ENCODE results near the gene NCAPG2. TPM values are rescaled to one million over a fixed set of nuclear protein-coding genes. Genes with fewer than 3 reads are reported as not detected.

NCAPG2 gene
- total RNA-seq, 1 donor from 2014 or later = 6.4 TPM

DNA sequence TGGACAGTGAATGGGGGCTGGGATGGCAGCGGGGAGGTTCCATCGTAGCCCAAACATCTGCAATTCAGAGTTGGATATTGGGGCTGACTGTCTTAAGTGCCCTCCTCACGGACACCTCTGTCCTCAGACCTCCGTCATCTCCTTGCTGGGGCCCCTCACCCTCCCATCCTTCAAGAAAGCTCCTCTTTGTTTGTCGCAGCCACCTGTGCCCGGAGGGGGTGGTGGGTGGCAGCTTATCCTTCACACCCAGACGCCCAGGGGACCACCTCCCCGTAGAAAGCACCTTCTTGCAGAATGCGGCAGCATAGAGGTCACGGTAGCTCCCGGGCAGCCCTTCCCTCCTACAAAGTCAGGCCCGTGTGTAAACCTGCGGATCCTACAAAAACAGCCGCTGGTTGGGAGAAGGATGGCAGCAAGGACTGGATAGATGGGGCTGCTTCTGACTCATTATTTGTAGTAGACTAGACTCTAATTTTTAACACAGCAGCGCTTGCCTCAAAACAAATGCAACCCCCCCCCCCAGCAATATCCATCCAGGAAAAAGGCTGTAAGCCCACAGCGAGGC lies 115.6 kb downstream of the NCAPG2 start:
- no peak for ATAC-seq
- intact Hi-C loops (cut with DNase I) = no loop called here
- DNase-seq (ENCODE audit: missing footprints) = no peak

DNA sequence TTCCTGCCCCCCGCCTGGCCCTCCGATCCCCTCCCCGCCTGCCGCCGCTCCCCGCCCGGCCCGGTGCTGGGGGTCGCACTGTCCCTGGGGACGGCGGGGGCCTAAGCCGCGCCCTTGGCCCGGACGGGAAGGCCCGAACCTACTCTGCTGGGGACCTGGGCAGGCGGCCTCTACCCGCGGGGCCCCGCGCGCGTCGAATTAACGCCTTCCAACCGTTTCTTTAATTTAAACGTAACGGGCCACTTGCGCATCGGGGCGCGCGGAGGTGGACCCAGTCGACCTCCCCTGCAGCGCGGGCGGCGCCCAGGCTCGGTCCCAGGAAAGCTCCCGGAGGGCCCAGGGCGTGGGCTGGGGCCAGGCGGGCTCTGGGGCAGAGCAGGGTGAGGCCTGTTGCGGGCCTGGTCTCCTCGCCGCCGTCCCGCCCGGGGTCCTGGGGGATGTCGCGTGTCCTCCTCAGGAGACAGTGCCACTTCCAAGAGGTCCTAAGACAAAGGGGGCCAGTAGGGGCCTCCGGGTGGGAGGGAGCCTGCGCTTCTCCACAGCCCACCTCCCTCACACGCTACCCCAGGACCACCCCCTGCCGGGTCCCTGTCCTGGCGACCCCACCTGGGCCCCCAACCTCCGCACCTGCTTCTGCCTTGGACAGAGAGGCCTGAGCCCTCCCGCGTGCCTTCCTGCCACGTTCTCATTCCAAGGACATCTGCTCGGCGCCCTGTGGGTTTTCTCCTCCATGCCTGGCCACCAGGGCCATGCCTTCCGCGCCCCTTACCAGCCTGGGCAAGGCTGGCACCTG lies 116.3 kb downstream of the NCAPG2 start:
- ATAC-seq = peak; percentile 15
- intact Hi-C loops (cut with DNase I) = no loop called here
- no peak for DNase-seq (ENCODE audit: missing footprints)

DNA sequence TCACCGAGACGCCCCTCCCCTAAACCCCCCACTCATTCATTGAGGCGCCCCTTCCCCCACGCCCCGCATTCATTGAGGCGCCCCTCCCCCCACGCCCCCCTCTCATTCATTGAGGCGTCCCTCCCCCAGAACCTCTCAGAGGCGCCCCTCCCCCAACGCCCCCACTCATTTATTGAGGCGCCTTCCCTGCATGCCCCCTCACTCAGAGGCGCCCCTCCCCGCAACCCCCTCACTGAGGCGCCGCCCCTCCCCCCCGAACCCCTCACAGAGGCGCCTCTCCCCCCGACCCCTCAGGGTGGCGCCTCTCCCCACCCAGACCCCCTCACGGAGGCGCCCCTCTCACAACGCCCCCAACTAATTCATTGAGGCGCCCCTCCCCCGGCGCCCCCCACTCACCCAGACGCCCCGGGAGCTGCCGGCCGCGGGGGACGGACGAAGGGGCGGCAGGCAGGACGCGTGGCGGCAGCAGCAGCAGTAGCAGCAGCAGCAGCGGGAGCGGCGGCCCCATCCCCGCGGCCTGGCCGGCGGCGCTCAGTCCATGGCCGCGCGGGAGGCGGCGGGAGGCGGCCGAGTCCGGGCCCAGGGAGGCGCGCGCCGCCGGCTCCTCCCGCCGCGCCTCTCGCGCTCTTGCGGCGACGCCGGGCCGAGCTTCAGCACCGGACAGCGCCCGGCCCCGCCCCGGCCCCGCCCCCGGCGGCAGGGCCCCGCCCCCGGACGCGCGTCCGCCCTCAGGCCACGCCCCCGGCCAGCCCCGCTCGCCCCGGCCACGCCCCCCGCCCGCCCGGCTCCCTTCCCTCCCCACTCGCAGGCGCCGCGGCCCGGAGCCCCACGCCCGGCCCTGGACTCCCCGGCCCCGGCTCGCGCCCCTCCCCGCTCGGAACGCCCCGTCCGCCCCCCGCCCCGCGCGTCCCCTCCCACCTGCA lies 117.2 kb downstream of the NCAPG2 start, which contains the start of gene PTPRN2:
TSS of gene PTPRN2 (minus strand) at position 662 of the 923 bp plus-strand sequence.
- ATAC-seq (peak; percentile 92), DNase-seq (ENCODE audit: missing footprints) (peak; percentile 76)
- intact Hi-C loops (cut with DNase I) = no loop called here

DNA sequence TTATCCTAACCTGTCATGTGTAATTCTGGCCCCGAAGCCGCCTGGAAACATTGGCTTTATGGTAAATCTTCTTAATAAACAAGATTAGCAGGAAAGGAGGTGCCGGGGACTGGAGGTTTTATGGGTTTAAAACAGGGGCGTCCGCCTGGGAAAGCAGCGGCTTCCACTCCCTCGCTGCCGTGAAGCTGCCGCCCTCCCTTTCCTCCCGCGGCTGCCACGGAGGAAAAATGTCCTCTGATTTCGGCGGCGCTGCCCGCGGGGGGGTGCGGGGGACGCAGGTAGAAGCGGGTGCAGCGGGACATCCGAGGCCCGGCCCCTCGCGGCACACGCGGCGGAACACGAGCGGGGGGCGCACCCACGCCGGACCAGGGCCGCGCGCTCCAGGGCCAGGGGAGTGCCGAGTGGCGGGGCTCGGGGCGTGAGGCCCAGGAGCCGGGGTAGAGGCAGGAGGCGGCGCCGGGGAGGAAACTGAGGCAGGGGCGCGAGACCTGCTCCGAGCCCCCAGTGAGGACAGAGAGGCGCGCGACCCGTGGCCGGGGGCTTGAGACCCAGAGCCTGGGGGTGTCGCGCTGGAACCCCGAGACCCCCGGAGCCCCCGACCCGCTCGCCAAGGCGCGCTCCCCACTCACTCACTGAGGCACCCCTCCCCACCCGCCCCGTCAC lies 118.0 kb downstream of the NCAPG2 start:
- no peak for DNase-seq (ENCODE audit: missing footprints)
- no peak for ATAC-seq

DNA sequence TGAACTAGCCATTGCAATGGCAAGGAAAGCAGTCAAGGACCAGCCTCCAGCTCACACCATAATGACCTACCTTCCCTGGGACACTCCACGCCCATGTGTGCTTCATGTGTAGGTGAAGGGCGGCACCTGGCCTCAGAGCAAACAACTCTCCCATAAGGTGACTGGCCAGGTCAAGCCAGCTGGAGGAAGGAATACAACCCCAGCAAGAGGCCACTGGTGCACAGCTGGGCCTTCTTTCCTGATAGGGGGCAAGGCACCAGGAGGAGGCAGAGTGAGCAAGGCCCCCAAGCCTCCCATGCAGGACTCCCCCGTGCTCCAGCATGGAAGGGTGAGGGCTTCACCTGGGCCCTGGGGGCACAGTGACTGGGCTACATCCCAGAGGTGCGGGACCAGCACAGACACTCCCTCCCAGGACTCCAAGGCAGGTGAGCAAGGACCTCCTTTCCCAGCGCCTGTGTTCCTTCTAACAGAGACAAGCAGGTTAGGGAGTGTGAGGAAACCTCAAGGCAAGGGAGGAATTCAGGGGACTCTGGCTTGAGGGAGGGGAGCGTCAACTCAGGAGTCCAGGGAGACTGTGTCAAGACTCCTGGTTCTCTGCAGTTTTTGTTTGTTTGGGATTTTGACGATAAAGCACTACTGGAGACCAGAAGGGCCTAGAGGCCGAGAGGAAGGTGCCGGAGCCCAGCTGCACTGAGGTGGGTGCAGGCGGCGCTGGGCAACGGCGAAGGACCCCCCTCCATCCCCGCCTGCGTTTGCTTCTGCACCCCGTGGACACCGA lies 118.7 kb downstream of the NCAPG2 start:
- ATAC-seq = no peak
- intact Hi-C loops (cut with DNase I) = no loop called here
- no peak for DNase-seq (ENCODE audit: missing footprints)

More for the DNA sequence above, 118.0 kb downstream of the NCAPG2 start:
- intact Hi-C loops (cut with DNase I) = no loop called here

DNA sequence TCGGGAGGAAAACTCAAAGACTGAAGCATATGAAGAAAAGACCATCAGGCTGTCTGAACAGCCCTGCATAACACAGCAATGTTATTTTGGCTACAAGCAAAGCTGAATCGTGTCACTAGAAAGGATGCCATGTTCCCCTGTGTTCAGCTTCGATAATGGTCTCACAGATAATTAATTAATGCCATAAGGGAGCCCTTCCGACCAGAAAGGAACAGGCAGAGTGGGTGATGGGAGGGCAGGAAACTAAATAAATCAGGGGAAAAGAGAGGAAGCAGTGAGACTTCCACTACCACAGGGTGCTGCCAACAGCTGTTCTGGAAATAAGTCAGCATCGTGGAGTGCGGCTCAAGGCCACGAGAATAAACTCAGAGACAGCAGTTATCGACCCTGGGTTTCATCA lies 120.2 kb downstream of the NCAPG2 start:
- ATAC-seq (no peak), DNase-seq (ENCODE audit: missing footprints) (no peak)
- intact Hi-C loops (cut with DNase I) = no loop called here

DNA sequence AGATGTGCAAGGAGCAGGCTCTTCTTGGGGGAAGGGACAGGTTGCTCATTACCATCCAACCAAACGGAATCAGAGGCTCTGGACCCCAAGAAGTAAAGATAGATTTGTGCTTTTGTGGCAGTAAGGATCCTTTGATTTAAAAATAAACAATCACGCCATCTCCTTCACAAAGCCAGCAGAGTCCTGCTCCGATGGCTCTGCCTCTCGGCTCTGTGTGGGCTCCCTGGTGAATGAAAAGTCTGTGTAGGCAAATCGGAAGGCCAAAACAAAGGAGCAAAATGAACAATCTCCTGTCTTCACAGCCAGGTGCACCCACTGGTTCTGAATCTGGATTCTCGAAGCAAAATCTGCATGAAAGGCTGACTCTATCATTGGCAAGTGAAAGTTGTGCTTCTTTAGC lies 120.8 kb downstream of the NCAPG2 start:
- intact Hi-C loops (cut with DNase I) = no loop called here
- no peak for DNase-seq (ENCODE audit: missing footprints)
- ATAC-seq = no peak

DNA sequence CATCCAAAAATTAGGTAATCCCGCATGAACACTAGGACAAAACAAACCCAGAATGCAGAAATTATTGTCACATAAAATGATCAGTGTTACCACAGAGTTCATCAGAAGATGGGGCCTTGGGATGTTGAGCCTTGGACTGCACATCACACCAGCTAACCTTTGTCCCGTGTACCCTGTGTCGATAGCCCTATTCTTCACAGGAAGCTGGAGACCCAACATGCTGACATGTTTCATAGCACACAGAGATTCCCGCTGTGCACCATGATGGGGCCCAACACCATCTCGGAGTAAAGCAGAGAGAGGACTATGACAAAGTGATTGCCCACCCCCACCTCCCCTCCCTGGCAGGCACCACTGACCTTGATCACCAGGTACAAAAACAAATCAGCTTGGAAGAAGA lies 121.5 kb downstream of the NCAPG2 start:
- intact Hi-C loops (cut with DNase I) = no loop called here
- DNase-seq (ENCODE audit: missing footprints) = no peak

DNA sequence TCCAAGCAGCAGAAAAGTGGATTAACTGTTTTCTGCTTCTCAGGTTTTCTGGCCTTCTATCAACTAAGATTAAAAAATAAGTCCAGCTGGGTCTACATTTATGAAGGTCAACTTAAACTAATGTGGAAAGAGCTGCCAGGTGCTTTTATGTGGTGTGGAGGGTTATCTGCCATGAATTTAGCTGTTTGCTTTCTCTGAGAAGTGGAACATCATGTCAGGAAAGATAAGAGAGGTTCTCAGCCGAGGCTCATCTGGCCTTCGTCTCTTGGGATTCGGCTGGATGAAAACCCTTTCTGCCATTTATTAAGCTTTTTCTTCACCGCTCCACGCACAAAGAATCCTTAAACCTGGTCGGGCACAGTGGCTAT lies 122.5 kb downstream of the NCAPG2 start:
- DNase-seq (ENCODE audit: missing footprints) = no peak
- ATAC-seq = no peak
- intact Hi-C loops (cut with DNase I) = no loop called here

More for the DNA sequence above, 121.5 kb downstream of the NCAPG2 start:
- no peak for ATAC-seq

DNA sequence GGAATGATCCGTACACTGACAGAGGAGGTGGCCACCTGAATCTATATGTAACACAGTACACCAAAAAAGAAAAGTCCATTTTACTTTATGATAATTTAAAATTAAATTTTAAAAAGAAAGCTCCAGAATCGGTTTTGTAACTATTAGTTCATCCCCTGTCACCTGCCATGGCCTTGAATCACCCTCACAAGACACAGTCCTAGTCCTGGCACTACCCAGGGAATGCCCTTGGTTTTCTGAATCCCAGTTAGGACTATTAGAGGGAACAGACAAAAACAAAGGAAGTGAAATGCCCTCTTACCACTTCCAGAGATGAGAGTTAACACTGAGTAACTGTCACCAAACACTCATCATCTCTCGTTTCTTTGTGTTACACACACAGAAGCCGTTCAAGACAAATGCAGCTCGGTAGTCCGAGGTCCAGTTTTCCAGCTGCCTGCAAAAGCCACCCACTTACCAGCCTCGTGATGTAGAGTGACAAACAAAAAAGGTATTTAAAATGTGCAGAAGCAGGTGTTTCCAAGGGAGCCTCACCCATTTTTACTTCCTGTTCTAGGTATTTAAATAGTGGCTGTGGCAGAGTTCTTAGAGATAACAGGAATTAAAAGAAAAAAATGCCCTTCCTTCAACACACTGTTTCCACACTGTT lies 123.0 kb downstream of the NCAPG2 start:
- no peak for ATAC-seq
- intact Hi-C loops (cut with DNase I) = no loop called here
- no peak for DNase-seq (ENCODE audit: missing footprints)

Small RNA genes within 50 kb of the gene (microRNA-seq; reads per million reads assigned to microRNA genes)
- gene MIR5707 = not detected

Other genes with a start within 250 kb of the NCAPG2 start
- gene PTPRN2, start 117.0 kb downstream of the NCAPG2 start, total RNA-seq = 1.6 TPM
- gene ESYT2, start 124.7 kb upstream of the NCAPG2 start, total RNA-seq = 42.5 TPM
- gene DYNC2I1, start 151.8 kb upstream of the NCAPG2 start, total RNA-seq = 26.6 TPM

Measured in Right ventricle myocardium inferior (tissue), 1 donor.